NCI-H1092 treated with DMSO at 0.1 percent for 48 hours (cell line): Measurements from ENCODE around the gene MGAT1.
"Not testable (repeated sequence)": the region's sequence is repeated elsewhere in the genome, so short reads cannot be mapped to it uniquely, and the experiment has no call there.

ENCODE experiments used
- DNase-seq: peaks from one replicate; lab custom pipeline; 2025; lab: John Stamatoyannopoulos, UW

MGAT1 gene

DNA sequence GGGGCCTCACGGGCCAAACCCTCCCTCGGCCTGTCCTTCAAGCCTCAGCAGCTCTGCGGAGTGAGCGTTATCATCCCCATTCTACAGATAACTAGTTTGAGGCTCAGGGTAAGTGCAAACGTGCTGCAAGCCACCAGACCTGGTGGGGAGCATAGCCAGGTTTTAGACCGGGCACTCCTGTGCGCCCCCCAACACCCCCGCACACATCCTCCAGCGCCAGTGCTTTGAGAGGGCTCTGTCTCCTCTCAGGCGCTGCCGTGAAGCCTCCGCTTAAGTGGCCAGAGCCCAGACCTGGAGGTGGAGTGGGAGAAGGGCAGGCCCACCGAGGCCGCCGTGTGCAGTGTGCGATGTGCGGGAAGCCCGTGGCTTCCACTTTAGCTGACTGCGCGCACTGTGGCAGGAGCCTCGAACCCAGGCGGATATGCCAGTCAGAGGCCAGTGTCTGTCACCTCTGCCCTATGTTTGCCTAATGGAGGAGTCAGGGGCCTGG, 1.6 kb upstream of the MGAT1 start:
- no peak for DNase-seq

DNA sequence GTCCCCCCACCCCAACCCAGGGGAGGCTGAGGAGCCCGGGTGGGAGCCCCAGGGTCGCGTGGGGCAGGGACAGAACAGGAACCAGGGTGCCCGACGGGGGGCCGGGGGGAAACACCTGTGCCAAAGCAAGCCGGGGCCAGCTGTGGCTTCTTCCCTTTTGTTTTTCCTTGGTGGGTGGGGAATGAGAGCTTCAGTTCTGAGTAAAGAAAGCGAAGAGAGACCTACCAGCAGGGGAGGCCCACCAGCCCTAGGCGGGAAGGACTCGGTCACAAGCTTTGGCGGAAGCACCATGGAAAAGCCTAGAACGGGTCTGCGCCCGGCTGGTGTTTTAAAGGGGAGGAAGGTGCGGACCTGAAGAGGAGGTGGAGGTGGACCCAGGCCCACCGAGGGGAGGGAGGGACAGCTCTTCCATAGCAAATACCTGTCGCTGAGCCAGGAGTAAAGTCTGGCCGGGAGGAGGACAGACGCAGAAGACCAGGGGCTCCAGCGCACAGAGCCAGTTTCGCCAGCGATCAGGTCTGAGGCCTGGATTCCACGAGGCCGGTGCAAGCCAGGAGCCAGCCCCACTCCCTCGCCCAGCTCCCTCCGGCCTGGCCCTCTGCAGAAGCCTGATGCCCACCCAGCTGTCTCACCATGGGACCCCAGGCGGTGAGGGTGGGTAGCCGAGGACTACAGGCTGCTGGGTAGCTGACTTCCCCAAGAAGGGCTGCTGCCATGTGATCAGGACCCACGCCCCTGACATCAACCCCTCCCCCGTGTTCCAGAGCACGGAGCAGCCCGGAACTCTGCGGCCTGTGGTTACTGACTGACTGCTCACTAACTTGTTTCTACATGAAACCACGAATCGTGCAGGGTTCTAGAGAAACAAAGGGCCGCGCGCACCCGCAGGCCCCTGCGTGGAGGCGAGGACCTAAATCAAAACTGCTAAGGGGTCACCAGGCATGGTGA, 849 bp upstream of the MGAT1 start:
- no peak for DNase-seq

DNA sequence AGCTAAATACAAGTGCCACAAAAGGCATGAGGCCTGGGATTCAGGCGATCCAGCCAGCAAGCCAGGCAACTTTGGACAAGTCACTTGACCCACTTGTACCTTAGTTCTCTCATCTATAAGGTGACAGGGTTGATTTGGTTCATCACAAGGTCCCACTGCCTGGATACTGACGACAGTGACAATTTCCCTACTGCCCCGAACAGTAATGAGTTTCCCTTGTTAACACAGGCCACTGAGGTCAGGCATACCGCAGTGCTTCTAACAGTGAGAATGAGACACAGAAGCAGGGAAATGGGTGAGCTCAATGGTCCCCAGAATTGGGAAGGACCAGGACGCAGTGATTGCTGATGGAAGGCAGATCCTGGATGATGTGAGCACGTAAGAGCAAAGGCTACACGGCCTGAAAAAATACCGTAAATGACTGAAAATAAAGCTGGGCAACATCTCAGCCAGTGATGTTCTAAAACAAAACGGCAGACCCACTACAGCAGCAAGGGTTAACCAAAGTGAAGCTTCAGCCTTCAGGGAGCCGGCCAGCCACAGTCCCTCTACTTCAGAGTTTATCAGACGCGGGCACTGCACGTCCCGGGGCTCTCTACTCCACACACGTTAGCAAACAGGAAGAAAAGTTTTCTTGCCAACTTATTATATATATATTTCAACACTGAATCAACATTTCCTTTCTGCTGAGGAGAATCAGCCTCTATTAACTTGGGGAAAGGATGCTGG, 846 bp downstream of the MGAT1 start:
- no peak for DNase-seq

DNA sequence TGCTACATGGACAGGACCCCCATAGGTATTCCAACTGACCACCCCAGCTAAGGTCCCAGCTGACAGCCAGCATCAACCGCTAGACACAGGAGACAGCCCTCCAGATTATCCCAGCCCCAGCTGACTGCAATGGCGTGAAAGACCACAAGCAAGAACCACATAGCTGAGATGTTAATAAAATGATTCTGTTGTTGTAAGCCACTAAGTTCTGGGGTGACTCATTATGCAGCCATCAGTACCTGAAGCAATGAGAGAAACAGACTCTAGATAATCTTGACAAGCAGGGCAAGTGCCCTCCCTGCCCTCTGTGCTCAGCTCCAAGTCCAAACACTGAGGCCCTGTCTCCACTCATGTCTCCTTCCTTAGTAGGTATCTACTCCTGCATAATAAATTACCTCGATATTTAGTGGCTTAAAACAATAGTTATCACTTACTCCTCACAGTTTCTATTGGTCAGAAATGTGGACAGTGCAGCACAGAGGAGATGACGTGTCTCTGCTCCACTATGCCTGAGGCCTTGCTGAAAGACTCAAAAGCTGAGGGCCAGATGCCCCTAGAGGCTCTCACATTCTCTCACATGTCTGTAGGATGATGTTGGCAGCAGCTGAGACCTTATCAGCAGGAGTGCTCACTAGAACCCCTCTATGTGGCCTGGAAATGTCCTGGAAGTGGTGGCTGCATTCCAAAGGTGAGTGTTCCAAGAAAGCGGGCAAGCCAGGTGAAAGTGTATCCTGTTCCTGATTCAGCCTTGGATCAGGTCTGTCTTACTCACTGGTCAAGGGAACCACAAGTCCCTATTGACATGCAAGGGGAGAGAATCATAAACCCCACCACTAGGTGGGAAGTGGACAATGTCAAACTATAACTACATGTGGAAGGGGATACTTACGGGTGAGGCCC, 2.5 kb downstream of the MGAT1 start:
- DNase-seq = no peak

DNA sequence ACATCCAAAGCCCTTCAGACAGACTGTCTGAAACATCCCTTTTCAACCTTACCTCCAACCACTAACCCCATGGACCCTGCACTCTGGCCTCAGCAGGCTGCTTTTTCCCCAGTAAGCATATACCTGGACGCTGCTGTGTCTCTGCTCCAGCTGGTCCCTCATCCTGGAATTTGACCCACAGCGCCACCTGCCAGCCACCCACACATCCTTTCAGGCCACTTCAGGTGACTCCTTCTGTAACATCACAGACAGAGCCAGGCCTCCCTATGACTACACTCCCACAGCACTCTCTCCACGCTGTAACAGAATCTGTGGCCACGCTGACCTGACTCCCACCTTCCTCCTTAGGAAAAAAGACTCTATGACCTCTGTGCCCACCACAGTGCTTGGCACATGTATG, 3.4 kb downstream of the MGAT1 start:
- no peak for DNase-seq

DNA sequence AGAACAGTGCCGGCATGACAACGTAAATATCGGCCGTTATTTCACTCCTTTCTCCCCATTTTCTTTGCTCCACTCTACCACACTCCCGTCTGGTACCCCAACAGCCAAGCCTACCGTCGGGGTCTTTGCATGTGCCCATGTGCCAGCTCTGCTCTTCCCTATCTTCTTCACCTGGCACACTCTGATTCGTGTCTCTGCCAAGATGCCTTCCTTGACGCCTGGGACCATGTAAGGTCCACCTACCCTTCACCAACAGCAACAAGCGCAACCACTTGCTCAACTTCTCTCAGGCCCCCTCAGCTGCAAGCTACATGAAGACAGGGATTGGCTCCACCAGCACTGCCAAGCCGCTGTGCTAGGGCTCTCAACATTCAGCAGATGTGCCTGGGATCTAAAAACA, 4.4 kb downstream of the MGAT1 start:
- no peak for DNase-seq

DNA sequence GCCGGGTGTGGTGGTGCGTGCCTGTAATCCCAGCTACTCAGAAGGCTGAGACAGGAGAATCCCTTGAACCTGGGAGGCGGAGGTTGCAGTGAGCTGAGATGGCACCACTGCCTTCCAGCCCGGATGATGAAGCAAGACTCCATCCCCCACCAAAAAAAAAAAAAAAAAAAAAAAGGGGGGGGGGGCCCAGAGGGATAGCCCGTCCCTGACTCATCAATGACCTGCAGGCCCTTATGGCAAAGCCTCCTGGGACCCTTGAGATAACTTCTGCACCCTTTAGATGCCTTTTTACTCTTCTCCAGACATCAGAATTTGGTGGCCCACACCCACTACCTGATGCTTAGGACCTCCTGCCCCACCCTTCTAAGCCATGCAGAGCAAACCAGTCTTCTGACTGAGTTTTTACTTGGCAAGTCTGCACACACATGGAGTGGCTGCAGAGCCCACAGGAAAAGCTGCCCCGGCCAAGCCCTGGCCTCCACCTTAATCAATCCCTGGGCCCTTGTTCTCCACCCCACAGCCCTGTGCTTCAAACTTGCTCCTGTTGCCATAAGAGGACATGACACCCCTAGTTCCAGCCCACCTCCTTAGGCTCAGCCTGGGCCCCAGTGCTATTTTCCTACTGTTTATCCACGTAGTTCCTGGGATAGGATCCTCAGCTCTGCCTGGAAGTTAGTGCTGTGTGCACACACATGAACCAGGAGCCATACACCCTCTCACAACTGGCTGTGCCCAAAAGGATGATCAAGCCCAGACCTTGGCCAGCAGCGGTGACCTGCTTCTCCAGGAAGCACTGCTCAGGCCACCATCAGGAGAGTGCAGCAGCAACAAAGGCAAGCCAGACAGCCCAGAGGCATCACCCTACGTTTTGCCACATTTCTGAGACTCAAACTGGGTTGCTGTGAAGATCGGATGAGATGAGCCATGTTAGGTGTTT, 5.1 kb downstream of the MGAT1 start:
- no peak for DNase-seq

DNA sequence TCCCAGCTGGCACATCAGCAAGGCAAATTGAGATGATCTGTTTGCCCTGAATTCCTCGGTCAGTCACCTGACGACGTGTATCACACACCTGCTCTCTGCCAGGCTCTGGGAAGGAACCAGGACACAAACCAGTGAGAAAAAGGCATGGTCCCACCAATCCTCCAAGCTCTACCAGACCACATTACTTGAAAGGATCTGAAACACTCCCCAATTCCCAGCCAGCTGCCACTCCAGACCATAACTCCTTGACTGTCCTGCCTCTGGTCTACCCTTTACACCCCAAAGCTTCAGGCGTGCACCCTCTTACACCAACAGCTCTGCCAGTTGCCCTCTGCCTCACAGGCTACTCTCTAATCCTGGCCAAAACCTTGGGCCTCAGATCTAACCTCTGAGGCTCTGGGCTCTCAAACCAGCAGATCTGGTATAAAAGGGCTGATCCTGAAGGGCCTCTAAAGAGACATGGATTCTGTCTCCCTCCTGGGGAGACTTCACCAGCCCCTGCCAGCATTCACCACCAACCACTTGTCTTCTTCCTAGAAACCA, 6.8 kb downstream of the MGAT1 start:
- no peak for DNase-seq

DNA sequence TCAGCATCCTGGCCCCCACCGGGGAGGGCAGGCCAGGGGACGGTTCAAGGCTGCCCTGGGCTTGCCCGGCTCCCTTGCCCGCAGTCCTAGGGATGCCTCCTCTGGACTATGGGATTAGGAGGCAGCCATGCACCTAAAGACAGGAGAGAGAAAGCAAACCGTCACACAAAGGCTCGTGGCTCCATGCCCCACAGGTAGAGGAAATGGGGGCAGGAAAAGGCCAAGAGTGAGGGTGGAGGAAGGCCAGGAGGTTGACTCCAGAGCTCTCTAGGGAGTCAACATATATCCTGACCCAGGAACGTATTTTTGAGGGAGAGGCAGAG, 9.7 kb downstream of the MGAT1 start:
- no peak for DNase-seq

DNA sequence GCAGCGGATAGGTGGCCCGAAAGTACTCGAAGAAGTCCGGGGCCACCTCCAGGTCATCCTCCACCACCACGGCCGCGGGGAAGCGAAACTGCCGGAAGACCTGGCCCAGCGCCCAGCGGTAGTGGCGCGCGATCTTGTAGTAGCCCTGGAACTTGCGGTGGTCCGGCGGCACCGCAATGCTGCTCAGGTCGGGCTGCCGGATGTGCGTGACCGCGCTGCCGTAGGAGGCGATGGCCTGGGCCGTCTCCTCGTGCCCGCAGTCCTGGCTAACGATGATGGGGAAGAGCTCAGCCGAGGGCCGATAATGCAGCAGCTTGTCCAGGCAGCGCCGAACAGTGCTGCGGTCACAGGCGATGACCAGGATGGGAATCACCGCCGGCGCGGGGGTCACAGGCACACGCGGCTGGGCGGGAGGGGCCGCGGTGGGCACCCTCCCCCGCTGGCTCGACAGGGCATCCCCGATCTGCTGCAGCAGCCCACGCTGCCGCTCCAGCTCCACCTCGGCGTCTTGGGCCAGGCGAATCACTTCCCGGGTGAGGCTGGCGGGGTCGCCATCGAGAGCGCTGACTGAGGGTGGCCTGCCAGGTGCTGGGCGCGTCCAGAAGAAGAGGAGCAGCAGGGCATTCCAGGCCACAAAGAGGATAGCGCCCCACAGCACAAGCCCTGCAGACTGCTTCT, 10.2 kb downstream of the MGAT1 start:
- no peak for DNase-seq

DNA sequence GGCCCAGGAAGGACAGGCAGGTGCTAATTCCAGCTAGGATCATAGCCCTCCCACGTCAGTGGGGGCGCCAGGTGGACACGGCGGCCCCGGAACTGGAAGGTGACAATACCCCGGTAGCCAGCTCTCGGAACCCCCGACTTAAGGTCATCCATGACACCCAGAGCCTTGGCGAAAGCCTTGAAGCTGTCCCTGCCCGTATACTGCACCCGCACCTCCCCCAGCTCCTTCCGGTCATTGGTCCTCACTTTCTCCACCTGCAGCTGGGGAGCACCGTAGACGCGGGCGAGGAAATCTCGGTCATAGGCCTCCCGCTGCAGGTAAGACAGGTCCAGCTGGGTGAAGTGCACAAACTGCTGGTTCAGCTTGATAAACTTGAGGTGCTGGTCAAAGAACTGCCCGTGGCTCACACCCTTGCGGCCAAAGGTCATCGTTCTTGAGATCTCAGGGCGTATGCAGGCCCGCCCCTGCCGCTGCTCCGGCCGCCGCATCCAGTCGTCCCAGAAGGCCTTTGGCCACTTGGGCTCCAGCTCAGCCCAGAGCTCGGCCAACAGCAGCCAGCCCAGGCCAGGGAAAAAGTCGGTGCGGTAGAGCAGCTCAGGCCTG, 10.9 kb downstream of the MGAT1 start:
- DNase-seq = no peak

DNA sequence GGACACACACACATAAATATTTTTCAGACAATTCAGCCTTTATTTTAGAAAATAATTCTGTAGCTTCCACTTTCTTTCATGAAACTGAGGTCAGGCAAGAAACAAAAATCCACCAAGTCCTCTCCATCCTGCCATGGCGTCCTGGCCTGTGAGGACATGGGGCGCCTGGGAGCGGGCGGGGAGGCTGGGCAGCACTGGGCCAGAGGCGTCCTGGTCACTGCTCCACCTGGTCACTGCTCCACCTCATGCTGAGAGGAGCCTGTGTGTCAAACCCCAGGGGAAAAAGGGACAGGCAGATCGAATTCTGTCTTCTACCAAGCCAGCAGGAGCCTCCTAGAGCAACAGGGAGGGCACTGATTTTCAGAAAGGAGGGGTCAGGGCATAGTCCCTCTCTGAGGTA, 12.1 kb downstream of the MGAT1 start:
- DNase-seq = no peak

DNA sequence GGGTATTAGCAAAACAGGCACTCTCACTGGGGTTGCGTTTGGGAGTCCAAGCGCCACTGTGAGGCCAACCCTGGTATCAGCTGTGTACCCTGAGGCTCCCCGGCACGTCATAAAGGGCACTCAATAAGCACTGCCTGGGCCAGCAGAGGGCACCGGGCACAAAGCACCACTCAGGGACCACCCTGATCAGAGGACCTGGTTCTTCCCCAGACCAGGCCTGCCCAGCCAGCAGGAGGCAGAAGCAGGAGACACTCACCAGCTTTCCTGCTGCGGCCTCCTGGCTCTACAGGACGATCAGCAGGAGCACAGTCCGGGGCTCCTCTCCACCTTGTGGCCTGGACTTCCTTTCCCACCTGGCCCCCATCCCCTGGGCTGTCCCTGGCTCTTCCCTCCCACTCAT, 12.6 kb downstream of the MGAT1 start:
- no peak for DNase-seq

DNA sequence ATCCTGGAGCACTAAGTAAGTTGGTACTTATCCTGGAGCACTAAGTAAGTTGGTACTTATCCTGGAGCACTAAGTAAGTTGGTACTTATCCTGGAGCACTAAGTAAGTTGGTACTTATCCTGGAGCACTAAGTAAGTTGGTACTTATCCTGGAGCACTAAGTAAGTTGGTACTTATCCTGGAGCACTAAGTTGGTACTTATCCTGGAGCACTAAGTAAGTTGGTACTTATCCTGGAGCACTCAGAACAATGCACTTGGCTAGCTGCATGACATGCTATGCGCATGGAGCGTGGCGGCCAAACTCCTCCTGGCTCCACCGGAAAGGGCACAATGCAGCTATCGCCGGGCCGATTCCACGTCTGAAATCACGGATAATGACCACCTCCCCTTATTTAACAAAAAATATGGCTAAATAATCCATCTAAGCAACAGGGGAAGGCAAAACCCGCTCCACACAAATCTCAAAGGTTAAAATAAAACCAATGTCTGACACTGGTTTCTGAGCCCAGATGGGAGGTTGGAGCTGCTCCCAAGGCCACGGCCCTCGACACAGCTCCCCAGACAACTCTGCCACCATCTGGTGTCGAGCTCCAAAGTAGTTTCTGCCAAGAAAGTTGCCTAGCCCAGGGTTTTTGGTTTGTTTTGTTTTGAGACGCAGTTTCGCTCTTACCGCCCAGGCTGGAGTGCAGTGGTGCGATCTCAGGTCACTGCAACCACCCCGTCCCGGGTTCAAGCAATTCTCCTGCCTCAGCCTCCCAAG, 13.8 kb downstream of the MGAT1 start:
- DNase-seq = not testable (repeated sequence)

DNA sequence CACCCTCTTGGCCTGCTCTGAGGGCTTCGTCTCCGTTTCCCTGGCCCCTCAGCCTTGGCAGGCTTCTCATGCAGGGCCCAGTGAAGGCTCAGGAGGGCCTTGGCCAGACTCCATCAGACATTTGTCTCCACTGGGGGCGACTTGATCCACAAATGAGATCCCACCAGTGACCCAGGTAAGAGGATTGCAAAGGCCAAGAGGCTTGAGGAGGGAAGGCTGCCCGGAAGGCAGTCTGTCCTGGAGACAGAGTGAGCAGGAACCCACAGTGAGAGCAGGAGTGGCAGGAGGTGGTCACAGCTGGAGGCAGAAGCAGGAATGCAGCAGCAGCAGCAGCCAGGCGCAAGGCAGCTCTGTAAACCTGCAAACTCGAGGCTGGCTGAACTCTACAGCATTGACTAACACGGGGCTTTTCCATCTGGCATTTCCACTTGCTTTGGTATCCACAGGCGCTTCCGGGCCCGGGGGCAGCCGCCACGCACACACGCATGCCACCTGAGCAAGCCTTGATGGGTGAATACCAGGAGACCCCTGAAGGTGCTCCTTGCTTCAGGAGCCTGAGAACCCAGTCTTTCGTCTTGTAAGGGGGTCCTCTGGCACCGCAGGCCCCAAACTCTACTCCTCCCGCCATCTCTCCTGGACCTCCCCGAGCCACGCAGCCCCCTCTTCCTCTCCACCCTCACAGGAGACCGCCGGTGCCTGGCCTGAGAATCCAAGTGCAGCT, 14.7 kb downstream of the MGAT1 start:
- DNase-seq = no peak

DNA sequence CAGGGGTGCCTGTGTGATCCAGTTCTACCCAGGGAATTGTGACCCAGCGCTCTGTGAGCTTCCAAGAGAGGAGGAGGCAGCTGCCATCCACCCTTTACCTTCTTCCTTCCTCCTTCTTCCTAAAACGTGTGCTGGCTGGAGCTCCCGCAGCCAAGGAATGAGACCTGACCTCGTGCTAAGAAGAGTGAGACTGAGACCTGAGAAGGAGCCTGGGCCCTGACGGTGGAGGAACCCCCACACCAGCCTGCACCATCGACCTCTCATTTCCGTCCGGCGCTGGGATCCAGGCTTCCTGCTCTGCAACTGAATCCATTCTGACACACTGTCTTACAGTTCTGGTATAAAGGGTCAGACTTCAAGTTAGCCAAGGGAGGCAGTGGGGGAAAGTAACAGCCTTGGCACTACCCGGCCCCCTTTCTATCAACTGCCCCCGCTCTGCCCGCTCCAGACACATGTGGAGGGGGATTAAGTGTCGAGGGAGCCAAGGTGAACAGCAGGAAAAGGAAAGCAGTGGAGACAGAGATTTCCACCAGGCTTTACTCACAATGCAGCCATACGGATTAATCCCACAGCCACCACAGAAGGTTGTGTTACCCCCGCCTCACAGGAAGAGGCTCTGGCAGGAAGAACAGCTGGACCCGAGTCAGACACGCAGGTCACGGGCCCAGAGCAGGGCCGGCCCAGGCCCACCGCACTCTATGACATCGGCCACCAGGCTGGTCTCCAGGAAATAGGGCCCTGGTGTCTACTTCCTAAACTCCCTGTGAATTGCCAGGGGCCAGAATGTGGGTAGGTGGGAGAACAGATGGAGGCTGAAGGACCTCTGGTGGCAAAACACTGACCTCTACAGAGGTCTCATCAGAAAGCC, 15.8 kb downstream of the MGAT1 start:
- DNase-seq = no peak

DNA sequence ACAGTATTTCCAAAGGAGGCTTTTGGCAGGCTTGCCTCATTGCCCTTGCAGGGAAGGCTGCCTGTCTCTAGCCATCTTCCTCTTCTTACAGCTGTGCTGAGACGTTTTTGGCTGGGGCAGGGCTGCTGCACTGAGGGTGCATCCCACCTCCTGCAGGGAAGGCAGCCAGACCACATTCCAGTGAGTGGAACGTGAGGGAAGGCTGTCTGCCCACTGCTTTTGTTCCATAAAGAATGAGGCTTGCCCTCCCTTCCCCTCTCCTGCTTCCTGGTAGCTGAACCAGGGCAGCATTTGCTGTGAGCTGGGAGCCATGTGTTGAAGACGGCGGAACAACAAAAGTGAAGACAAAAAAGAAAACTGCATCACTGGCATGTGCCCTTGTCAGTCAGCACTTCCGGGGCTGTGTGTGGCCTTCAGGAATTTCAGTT, 16.8 kb downstream of the MGAT1 start:
- DNase-seq = no peak
